Upper lobe of right lung (tissue), 1 donor: Measurements from ENCODE around the gene SPNS3. TPM values are rescaled to one million over a fixed set of nuclear protein-coding genes. Genes with fewer than 3 reads are reported as not detected.

ENCODE experiments used
- ATAC-seq: fragments of 200-7000 bp; cut with Tn5 transposase; one replicate; pipeline ENCODE4 v1.9.1; 2020; ENCODE audit warnings: mild to moderate bottlenecking, moderate library complexity
- DNase-seq: peaks from one replicate; pipeline ENCODE4 v3.0.0-alpha.2; 2020
- H3K27ac ChIP-seq: fragments of 200-600 bp; one replicate; pipeline ENCODE4 v1.8.0; 2022
- H3K27me3 ChIP-seq: fragments of 200-600 bp; one replicate; pipeline ENCODE4 v1.8.0; 2022; ENCODE audit warnings: mild to moderate bottlenecking
- H3K36me3 ChIP-seq: fragments of 200-600 bp; one replicate; pipeline ENCODE4 v1.8.0; 2022
- H3K4me1 ChIP-seq: fragments of 200-600 bp; one replicate; pipeline ENCODE4 v1.8.0; 2022
- H3K4me3 ChIP-seq: fragments of 200-600 bp; one replicate; pipeline ENCODE4 v1.8.0; 2022; ENCODE audit warnings: mild to moderate bottlenecking
- H3K9me3 ChIP-seq: fragments of 200-600 bp; one replicate; pipeline ENCODE4 v1.8.0; 2022
- intact Hi-C: fragments of 100-400 bp; cut with DNase I; formaldehyde crosslinking; loops from one replicate; pipeline ENCODE4 v1.11.0; 2022
- total RNA-seq: library from RNA; stranded (reverse); fragmentation: NEBNext Ultra II Directional; extraction: Animal tissue kit (Norgen Biotek cat#: 25700); gene quantifications from one replicate; pipeline ENCODE4 v1.2.1, GENCODE V29; 2021
- TF ChIP-seq, protein P1 (sequence below): fragments of 200-600 bp; IDR thresholded peaks from one replicate; pipeline ENCODE4 v1.8.0; 2022; ENCODE audit warnings: antibody characterized with exemption
- donor health status: DM: no; HTN: yes; CAD: no; lungs with severe emphysema.

SPNS3 gene
- total RNA-seq, 1 donor from 2014 or later: 0.87 TPM

DNA sequence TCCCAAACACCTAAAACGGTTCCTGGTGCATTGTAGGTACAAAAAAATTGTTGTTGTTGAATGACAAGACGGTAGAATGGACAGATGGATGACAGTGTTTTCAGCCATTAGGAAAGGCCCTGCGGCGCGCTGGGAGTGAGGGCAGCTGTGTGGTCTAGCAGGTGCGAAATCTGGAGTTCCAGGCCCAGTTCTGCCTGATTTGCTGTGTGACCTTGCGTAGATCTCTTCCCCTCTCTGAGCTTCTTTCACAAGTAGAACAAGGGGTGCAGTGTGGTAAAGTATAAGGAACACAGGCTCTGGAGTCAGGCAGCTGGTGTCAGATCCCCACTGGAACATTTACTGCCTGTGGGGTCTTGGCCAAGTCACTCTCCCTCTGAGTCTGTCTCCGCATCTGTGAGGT lies 90.2 kb downstream of the SPNS3 start:
- Histone ChIP-seq H3K4me3 (no peak overlapping the region), H3K36me3 (no peaks in the 10 kb centered on the region), H3K9me3 (no peaks in the 10 kb centered on the region), H3K27ac (no peak overlapping the region), H3K4me1 (peaks cover 35% of the 10 kb centered on the region), H3K27me3 (no peaks in the 10 kb centered on the region)
- TF ChIP-seq, protein P1, sequence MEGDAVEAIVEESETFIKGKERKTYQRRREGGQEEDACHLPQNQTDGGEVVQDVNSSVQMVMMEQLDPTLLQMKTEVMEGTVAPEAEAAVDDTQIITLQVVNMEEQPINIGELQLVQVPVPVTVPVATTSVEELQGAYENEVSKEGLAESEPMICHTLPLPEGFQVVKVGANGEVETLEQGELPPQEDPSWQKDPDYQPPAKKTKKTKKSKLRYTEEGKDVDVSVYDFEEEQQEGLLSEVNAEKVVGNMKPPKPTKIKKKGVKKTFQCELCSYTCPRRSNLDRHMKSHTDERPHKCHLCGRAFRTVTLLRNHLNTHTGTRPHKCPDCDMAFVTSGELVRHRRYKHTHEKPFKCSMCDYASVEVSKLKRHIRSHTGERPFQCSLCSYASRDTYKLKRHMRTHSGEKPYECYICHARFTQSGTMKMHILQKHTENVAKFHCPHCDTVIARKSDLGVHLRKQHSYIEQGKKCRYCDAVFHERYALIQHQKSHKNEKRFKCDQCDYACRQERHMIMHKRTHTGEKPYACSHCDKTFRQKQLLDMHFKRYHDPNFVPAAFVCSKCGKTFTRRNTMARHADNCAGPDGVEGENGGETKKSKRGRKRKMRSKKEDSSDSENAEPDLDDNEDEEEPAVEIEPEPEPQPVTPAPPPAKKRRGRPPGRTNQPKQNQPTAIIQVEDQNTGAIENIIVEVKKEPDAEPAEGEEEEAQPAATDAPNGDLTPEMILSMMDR: no peak
- DNase-seq: no peak
- ATAC-seq: no peak
- intact Hi-C loops: no loop called here

DNA sequence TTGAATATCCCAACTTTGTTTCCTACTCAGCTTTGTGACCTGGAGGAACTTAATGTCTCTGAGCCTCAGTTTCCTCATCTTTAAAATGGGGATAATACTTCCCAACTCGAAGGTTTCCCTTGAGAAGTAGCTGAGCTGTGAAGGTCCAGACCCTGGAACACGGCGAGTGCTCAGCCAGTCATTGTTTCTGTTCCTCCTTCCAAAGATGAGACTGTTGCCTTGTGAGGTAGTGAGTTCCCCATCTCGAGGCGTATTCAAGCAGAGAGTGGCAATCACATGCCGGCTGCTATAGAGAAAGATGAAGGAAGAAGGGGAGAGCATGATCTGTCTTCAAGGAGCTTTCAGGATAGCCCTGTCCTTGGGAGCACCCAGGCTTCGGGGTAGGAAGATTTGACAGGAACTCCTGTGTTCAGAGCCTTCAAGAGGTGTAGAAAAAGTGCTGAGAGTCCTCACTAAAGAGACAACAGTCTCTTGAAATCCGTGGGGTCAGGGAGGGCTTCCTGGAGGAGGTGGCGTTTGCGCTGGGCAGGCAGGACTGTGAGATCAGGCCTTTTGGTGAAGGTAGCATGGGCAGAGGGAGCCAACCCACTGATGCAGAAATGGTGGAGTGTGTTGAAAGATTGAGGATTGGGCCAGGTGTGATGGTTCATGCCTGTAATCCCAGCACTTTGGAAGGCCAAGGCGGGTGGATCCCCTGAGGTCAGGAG lies 92.1 kb downstream of the SPNS3 start:
- Histone ChIP-seq H3K27ac (no peak overlapping the region), H3K27me3 (no peaks in the 10 kb centered on the region), H3K36me3 (no peaks in the 10 kb centered on the region), H3K9me3 (no peaks in the 10 kb centered on the region), H3K4me1 (peaks cover 21% of the 10 kb centered on the region), H3K4me3 (no peak overlapping the region)
- intact Hi-C loops: no loop called here
- no peak for ATAC-seq
- TF ChIP-seq, protein P1: no peak
- no peak for DNase-seq

DNA sequence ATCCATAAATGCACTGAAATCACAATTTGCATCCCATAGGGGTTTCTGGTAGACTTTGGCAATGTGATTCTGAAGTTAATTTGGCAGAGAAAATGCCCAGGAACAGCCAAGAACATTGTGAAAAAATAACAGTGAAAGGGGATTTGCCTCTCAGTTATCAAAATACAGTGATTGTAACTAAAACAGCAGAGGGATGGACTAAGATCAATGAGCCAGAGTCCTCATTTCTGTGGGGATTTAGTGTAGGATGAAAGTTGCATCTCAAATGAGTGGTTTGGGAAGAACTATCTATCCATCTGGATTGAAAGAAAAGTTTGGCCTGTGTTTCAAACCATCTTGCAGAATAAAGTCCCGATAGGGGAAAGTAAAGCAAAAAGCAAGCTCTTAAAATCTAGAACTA lies 93.4 kb downstream of the SPNS3 start:
- no peaks in the 10 kb centered on the region for H3K27me3 ChIP-seq
- DNase-seq (no peak), ATAC-seq (no peak)
- H3K4me3 ChIP-seq: no peak overlapping the region
- no peaks in the 10 kb centered on the region for H3K9me3 ChIP-seq
- intact Hi-C loops: no loop called here
- peaks cover 21% of the 10 kb centered on the region for H3K4me1 ChIP-seq
- no peaks in the 10 kb centered on the region for H3K36me3 ChIP-seq
- TF ChIP-seq, protein P1: no peak
- no peak overlapping the region for H3K27ac ChIP-seq

DNA sequence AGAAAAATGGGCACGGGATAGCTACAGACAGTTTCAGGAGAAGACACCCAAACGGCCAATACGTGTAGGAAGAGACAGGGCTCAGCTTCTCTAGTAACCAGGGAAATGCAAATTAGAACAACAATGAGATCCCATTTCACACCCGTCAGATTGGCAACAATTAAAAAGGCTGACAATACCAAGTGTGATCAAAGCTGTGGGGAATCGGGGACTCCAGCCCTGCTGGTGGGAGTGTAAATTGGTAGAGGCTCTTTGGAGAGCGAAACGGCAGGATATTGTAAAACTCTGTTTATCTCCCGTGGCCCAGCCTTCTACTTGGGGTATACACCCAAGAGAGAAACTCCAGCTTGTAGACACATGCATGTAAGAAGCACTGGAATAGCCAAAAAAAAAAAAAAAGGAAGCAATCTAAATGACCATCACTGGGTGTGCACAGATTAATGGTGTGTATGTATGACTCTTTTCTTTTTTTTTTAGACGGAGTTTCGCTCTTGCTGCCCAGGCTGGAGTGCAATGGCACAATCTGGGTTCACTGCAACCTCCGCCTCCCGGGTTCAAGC lies 93.9 kb downstream of the SPNS3 start:
- TF ChIP-seq, protein P1: no peak
- peak overlapping the region; percentile 24 for H3K27ac ChIP-seq
- H3K4me1 ChIP-seq: peaks cover 24% of the 10 kb centered on the region
- no peaks in the 10 kb centered on the region for H3K9me3 ChIP-seq
- H3K4me3 ChIP-seq: no peak overlapping the region
- no peaks in the 10 kb centered on the region for H3K36me3 ChIP-seq
- DNase-seq: no peak
- ATAC-seq: no peak
- intact Hi-C loops: no loop called here
- no peaks in the 10 kb centered on the region for H3K27me3 ChIP-seq

DNA sequence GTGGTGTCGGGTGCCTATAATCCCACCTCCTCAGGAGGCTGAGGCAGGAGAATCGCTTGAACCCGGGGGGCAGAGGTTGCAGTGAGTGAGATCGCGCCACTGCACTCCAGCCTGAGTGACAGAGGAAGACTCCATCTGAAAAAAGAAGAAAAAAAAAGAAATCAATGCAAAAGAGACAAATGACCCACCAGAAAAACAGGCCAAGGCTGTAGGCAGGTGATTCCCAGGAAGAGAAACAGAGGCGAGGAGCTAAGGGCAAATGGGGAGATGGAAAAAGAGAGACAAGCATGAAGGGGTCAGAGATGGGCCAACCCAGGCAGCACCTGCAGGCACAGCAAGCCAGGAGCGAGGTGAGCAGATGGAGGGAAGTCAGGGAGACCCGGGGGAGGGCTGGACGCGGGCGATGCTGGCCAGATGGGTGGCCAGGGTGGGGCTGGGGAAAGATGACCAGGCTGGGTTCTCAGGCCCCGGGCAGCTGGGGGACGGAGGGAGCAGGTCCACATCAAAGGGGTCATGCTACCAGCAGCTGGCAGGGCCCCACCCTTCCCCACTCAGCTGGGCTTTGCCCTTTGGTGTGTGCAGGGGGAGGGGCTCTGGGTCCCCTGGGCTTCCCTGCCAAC lies 95.9 kb downstream of the SPNS3 start:
- intact Hi-C loops: no loop called here
- DNase-seq: no peak
- no peak for ATAC-seq
- peak overlapping the region; percentile 68 for H3K27ac ChIP-seq
- H3K9me3 ChIP-seq: no peaks in the 10 kb centered on the region
- H3K4me3 ChIP-seq: no peak overlapping the region
- H3K36me3 ChIP-seq: no peaks in the 10 kb centered on the region
- no peaks in the 10 kb centered on the region for H3K27me3 ChIP-seq
- TF ChIP-seq, protein P1: no peak
- H3K4me1 ChIP-seq: peaks cover 19% of the 10 kb centered on the region
